Fibroblast of skin of left biceps (primary cell): ENCODE results near the gene HP.
"Not testable (repeated sequence)": the region's sequence is repeated elsewhere in the genome, so short reads cannot be mapped to it uniquely, and the experiment has no call there.

Experiments
- DNase-seq, 2 experiments: peaks; one replicate each; pipeline ENCODE4 v3.0.0-alpha.2; 2013; ENCODE audit warnings: low read depth in 2 of 2

HP gene

GRCh38 chr16:72054254-72054847 is at the start of gene HP:
Gene HP (plus strand): TSS chr16:72054505. CDS start chr16:72054653, 148 bp downstream.
- not testable (repeated sequence) for DNase-seq

DNA sequence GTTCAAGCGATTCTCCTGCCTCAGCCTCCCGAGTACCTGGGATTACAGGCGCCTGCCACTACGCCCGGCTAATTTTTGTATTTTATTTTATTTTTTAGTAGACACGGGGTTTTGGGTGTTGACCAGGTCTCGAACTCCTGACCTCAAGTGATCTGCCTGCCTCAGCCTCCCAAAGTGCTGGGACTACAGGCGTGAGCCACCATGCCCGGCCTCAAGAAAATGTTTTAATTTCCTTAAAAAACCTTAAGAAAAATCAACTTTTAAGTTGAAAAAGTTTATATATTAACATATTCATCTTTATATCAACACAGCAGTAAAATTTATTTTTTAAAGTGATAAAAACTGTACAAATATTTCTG is 46.3 kb upstream of the HP start:
- DNase-seq = not testable (repeated sequence)

DNA sequence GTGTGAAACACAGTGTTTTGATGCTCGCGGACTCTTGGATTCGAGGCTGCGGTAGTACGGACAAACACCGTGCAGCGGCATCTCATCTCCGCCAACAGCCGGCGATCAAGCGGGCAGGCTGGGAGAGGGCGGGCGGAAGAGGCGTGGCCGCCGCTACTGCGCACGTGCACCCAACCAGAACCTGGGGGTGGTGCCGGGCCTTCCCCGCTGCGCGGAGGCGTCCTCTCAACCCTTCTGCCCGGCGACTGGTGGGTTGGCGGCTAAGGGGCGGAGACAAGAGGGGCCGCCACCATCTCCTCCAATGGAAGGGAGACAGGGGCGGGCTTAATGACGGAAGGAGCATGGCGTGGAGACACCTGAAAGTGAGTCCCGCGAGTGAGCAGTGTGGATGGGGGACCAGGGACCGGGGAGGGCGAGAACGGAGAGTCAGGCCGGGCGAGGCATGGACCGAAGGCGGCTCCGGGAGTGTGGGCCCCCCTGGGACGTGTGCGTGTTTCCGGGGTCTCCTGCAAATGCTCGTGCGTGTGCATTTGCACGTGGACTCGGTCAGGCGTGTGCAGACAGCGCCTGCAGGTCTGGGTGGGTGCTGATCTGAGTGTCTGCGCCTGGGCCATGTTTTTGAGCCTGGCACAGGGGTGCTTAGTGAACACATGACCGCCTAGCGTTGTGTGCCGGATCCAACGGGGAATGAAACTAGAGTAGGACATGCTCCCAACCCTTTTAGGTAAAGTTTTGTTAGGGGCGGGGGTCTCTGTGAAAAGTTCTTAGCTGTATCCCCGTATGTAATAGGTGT is 45.7 kb upstream of the HP start, which contains the start of gene DHODH:
Gene DHODH (plus strand): TSS at position 321 of the 793 bp plus-strand sequence. CDS start 21 bp downstream, at position 342.
- DNase-seq = peak; percentile 93

GRCh38 chr16:72009779-72010178 is 44.5 kb upstream of the HP start:
- DNase-seq = no peak

- no peak for DNase-seq
Measured at GRCh38 chr16:72012607-72013006, 41.7 kb upstream of the HP start.

DNA sequence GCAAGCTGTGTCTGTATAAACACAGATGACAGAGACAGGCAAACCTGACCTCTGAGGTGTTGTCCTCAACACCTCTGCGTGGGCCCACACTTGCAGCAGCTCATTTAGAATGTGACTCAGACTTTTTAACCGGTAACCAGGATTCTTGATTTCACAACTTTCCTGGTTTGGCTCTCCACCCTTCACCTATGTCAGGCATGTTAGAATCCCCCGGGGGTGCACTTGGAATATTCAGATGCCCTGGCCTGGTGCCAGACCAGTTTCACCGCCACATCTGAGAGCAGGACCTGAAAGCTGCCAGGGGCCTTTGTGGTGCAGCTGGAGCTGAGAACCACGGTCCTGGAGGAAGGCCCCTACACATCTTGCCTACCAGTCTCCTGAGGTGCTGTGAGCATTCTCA is 40.9 kb upstream of the HP start:
- DNase-seq = peak in 1 of 2 experiments; percentile 6

DNA sequence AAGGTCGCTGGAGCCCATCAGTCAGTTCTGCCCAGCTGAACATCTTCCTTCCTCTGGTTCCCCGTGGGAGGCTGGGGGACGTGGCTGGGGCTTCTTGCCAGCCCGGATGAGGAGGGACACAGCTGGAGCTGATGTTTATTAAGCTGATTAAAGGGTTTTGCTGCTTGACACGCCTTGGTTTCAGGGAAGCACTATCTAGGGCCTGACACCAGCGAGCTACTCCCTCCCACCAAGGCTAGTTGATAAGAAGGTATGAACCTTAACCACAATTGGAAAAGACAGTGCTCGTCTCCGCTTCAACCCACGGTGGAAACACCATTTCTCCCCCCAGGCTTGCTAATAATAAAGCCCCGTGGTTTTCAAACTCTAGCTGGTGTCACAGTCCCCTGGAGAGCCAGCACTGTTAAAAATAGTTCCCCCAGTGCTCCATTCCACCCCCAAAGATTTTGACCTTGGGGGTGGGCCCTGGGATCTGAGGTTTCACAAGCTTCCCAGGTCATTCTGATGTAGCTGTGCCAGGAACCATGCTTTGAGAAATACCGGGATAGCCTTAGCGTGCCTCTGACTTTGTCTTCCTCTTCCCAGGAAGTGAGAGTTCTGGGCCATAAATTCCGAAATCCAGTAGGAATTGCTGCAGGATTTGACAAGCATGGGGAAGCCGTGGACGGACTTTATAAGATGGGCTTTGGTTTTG is 40.3 kb upstream of the HP start:
- no peak for DNase-seq

- DNase-seq = no peak
Measured at GRCh38 chr16:72014675-72015074, 39.6 kb upstream of the HP start.

GRCh38 chr16:72015124-72015523 is 39.2 kb upstream of the HP start:
- no peak for DNase-seq

DNA sequence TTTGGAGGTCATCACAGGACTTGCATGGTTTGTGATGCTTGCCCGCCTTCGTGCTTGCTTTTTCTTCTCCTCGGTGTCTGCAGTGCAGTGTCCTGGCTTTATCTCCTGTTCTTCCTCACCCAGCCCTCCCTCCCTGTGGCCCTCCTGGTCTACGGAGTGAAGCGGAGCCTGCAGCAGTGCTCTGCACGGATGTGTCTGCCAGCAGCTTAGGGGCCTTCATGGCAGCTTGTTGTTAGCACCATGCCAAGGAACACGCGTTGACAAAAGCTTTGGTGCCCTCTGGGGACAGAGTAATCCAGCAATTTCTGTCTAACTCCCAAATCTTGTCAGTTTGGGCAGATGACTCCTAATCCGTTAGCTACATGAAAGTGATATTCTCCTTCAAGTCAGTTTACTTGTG is 35.8 kb upstream of the HP start:
- DNase-seq = no peak

DNA sequence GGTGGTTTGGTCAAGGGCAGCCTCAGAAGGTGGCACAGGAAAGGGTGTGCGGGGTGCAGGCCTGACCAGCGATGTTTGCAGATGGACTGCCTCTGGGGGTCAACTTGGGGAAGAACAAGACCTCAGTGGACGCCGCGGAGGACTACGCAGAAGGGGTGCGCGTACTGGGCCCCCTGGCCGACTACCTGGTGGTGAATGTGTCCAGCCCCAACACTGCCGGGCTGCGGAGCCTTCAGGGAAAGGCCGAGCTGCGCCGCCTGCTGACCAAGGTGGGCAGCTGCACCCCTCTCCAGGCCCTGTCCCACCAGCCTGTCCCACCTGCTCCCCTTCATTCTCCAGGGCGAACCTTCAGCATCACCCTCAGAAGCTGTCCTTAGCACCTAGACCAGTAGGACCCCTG is 33.3 kb upstream of the HP start:
- no peak for DNase-seq

DNA sequence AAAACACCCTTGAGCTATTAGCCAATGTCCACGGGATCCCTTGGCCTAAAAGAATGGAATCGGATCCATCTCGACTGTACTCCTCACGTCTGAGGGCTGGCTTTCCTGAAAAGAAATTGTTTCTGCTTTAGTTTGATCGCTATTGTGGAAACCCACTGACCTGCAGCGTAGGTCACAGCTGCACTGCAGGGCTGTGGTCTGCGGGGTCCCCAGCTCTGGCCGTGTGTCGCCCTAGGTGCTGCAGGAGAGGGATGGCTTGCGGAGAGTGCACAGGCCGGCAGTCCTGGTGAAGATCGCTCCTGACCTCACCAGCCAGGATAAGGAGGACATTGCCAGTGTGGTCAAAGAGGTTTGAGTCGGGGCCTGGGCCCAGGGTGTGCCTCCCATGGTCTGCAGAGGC is 32.2 kb upstream of the HP start:
- DNase-seq = no peak

GRCh38 chr16:72023962-72024361 is 30.3 kb upstream of the HP start:
- DNase-seq = no peak

DNA sequence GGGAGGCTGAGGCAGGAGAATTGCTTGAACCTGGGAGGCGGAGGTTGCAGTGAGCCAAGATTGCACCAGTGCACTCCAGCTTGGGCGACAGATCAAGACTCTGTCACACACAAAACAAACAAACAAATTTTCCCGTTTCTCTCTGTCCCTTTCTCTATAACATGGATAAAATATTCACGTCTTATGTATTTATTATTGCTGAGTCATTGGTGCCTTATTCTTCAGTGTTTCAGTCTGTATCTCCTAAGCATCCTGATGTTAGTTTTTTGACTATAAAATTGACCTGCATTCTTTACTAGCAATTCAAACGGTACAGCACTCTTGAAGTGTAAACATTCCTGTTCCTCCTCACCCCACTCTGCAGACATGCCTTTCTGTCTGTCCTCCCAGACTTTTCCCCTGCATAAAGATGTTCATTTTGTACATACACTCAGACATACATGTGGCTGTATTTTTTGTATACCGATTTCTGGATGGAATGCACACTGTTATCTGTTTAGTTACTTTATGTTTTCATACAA is 29.4 kb upstream of the HP start:
- DNase-seq = no peak

DNA sequence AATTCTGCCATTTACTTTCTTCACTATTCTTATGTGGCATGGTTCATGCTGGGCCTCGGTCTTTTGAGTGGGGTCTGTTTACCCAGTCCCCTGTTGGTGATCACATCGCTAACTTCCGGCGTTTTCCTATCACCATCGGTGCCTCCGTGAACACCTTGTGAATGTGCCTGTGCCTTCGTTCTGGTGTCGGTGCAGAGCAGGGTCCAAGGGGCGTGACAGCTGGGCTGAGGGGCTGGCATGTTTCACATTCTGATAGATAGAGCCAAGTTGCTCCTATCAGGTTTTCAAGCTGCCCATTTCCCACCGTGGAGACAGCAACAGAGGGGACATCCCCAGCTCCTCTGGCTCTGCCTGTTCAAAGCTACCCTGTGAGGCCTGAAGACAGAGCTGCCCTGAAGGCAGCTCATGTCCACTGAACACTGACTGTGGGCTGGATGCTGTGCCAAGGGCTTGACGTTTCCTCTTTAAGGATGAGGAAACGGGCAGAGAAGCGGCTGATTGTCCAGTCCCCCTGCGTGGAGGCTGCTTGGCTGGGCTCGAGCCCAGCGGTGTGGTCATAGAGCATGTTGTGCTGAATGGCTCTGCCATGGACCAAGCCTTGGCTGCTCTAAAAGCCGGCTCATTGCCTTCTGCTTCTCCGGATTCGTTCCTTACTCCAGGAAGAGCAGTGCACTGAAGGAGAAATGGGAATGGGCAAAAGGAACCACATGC is 28.7 kb upstream of the HP start:
- DNase-seq = no peak

DNA sequence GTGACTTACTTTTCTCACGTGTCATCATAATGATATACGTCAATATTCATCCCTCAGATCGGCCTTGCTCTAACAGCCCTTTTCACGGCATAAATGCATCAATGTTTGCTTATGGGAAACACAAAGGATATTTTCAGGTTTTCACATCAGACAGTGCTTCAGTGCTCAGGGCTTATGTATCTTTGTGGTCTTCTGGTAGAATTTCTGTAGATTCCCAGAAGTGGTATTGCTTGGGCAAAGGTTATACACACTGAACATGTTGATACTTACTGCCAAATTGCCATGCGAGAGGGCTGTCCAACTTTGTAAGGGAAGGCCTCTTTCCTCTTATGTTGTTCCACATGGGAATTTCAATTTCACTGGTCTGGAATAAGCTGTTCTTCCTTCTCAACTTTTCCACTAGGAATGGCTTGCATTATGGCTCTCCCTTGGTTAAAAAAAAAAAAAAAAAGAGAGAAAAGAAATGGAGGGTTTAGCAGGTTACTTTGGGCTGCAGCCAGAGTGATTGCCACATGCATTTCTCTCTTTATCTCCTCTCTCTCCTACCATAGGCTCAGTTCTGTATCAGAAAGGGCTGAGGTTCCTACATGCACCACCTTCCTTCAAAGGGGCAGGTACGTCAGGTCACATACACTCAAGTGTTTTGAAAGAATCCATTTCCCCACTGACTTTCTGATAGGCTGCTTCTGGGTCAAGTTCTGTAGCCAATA is 26.5 kb upstream of the HP start:
- no peak for DNase-seq

- no peak for DNase-seq
Measured at GRCh38 chr16:72029567-72030271, 24.6 kb upstream of the HP start.

DNA sequence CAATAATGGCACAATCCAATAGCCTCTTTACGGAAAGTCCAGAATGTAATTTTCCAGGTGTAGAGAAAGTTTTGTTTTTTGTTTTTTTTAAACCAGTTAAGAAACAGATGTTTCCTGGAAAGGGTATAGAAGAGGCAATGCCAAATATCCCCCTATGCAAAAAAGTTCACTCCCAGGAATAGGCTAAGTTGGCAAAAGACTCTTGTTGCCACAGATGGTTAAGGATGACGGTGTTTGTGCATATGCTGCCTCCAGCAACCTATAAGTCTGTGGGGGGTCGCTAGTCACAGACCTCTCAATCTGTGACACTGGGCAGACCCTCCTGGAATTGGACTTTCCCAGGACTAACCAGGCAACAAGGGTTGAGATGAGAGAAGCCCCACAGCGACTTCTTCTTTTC is 20.9 kb upstream of the HP start:
- no peak for DNase-seq

GRCh38 chr16:72036098-72036497 is 18.2 kb upstream of the HP start:
- no peak for DNase-seq

DNA sequence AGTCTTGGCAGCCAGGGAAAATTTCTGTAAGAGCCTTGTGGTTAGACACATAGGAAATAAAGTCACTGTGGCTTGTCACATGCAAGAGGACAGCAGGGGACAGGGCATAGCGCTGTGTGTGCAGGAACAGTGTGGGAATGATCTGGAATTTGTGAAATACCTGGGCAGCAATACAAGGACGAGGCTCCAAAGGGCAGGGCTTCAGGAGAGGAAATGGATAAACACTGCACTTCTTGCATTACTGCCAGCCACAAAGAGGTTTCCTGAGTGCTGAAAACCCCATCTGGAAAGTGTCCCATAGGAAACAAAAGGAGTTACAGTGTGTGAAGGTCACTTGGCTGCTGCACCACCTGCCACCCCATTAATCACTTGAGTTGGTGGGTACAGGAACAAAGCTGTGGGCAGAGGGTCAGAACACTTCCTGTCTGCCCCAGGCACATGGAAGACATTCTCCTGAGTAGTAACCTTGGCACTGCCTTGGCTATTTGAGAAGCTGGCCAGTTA is 12.1 kb upstream of the HP start:
- no peak for DNase-seq

DNA sequence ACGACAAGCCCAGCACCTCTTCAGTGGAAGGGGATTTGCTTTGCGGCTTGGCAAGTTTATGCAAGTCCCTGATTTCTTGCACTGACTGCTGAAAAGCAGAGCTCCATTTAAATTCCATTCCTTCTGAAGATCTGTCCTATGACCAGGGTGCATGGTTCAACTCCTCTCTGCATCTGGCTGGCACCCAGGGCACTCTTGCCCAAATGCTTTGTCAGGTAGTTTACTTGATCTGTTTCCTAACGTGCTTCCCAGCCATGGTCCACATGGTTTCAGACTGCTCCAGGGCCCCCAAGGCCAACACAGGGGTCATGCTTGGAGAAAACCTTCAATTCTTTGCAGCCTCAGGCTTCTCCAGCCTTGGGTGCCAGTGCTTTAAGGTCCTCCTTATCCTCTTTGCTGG is 11.2 kb upstream of the HP start:
- no peak for DNase-seq
